ENCODE data around the gene UBE4B. TPM values are rescaled to one million over a fixed set of nuclear protein-coding genes. Genes with fewer than 3 reads are reported as not detected.
A peak's percentile ranks its signal among the peaks of the same experiment; 100 is the strongest.
"Not testable (repeated sequence)": the region's sequence is repeated elsewhere in the genome, so short reads cannot be mapped to it uniquely, and the experiment has no call there.

The UBE4B gene
- total RNA-seq, 1 donor from 2014 or later: 41.8 TPM

GRCh38 chr1:10071640-10072039 is 38.9 kb downstream of the UBE4B start:
- no peak for DNase-seq (ENCODE audit: low spot score)

GRCh38 chr1:10073371-10073770 is 40.6 kb downstream of the UBE4B start:
- not testable (repeated sequence) for DNase-seq (ENCODE audit: low spot score)

GRCh38 chr1:10074059-10074851 is 41.5 kb downstream of the UBE4B start:
- DNase-seq (ENCODE audit: low spot score): peak; percentile 68

GRCh38 chr1:10074852-10075730 is 42.3 kb downstream of the UBE4B start:
- DNase-seq (ENCODE audit: low spot score): no peak

- no peak for DNase-seq (ENCODE audit: low spot score)
These were observed 43.0 kb downstream of the UBE4B start for GRCh38 chr1:10075732-10076131.

GRCh38 chr1:10078494-10078893 is 45.7 kb downstream of the UBE4B start:
- no peak for DNase-seq (ENCODE audit: low spot score)

- no peak for DNase-seq (ENCODE audit: low spot score)
These were observed 47.8 kb downstream of the UBE4B start for GRCh38 chr1:10080523-10080922.

- no peak for DNase-seq (ENCODE audit: low spot score)
These were observed 50.2 kb downstream of the UBE4B start for GRCh38 chr1:10082785-10083479.

- no peak for DNase-seq (ENCODE audit: low spot score)
These were observed 51.3 kb downstream of the UBE4B start for GRCh38 chr1:10084045-10084444.

- no peak for DNase-seq (ENCODE audit: low spot score)
These were observed 52.3 kb downstream of the UBE4B start for GRCh38 chr1:10085076-10085475.

GRCh38 chr1:10087210-10087609 is 54.5 kb downstream of the UBE4B start:
- no peak for DNase-seq (ENCODE audit: low spot score)

GRCh38 chr1:10101929-10102328 is 69.2 kb downstream of the UBE4B start:
- DNase-seq (ENCODE audit: low spot score): no peak

GRCh38 chr1:10103193-10103592 is 70.4 kb downstream of the UBE4B start:
- DNase-seq (ENCODE audit: low spot score): no peak

GRCh38 chr1:10104834-10105233 is 72.1 kb downstream of the UBE4B start:
- DNase-seq (ENCODE audit: low spot score): no peak

- DNase-seq (ENCODE audit: low spot score): no peak
These were observed 72.7 kb downstream of the UBE4B start for GRCh38 chr1:10105484-10105883.

- no peak for DNase-seq (ENCODE audit: low spot score)
These were observed 73.5 kb downstream of the UBE4B start for GRCh38 chr1:10106241-10106640.

- no peak for DNase-seq (ENCODE audit: low spot score)
These were observed 74.2 kb downstream of the UBE4B start for GRCh38 chr1:10106756-10107475.

- DNase-seq (ENCODE audit: low spot score): not testable (repeated sequence)
These were observed 74.7 kb downstream of the UBE4B start for GRCh38 chr1:10107476-10107847.

- no peak for DNase-seq (ENCODE audit: low spot score)
These were observed 75.4 kb downstream of the UBE4B start for GRCh38 chr1:10108134-10108663.

GRCh38 chr1:10108948-10109708 is 76.4 kb downstream of the UBE4B start:
- no peak for DNase-seq (ENCODE audit: low spot score)

GRCh38 chr1:10113501-10113900 is 80.7 kb downstream of the UBE4B start:
- no peak for DNase-seq (ENCODE audit: low spot score)
